NCI-H446 (cell line): ENCODE measurements around the gene MSANTD3.
A peak's percentile ranks its signal among the peaks of the same experiment; 100 is the strongest.

Source experiments
- DNase-seq, 2 experiments: peaks; one replicate each; lab custom pipeline; 2025; lab: John Stamatoyannopoulos, UW

MSANTD3 gene

DNA sequence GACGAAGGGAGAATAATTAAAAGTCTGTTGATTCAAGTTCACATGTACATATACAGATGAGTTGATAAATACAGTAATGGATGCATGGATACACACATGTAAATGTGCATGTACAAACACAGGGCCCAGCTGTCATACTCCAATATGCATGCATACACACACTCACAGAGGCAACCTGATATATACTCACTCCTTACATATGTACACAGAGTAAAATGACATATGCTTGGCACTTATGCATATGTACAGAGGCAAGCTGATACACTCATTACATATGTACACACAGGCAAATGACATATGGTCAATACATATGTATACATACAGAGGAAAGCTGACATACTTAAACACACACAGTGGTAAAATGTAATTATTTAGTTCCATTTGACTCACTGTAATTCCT, 38.8 kb downstream of the MSANTD3 start:
- DNase-seq: no peak

GRCh38 chr9:100466171-100466828, 39.4 kb downstream of the MSANTD3 start:
- no peak for DNase-seq

DNA sequence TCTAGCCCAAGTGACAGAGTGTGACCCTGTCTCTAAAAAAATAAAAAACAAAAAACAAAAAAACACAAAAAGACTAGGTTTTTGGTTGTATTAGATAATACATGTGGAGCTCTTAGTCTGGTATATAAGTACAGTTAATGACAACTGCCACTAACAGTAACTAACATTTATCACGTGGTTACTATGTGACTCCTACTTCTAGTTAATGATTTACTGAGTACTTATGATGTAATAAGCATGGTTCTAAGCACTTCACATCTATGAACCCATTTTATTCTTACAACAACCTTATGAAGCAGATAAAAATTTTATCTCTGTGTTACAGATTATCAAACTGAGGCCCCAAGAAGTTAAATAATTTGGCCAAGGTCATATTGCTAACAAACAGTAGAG, 39.9 kb downstream of the MSANTD3 start:
- DNase-seq: no peak

GRCh38 chr9:100468041-100468440, 41.1 kb downstream of the MSANTD3 start:
- DNase-seq: no peak

DNA sequence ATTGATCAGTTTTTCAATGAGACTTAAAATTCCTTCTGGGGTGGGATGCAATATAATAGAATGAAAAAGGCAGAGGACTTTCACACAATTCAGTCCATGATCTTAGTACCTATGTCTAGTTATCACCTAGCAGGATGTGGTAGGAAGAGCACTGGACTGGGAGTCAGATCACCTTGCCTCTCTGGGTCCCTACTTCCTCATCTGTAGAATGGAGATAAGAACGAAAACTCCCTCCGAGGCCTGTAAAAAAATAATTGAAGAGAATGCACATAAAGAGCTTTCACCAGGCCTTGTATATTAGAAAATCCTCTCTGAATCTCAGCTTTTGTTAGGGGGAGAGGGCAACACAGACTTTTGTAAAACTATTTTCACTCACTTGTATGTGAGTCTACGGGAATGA, 45.3 kb downstream of the MSANTD3 start:
- DNase-seq: no peak

DNA sequence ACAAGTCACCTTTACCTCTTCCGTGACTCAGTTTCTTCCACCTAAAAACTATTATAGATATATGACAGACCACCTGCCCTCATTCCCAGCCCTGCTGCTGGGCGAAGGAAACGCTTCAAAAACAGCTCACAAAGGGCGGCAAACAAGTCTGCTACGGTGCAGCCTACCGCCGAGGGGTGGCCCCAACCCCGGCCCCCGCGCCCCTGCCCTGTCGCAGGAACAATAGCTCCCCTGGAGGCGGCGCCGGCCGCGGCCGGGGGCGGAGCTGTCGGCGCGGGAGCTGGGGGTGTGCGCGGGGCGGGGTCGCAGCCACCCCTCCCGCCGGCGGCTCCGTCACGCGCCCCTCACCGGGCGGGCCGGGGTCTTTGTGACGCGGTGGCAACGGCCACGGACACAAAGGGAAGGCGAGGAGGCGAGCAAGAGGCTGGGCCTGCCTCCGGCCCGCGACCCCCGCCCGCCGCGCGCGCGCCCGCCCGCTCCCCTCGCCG, 45.9 kb downstream of the MSANTD3 start, which contains the start of gene TMEFF1:
TMEFF1 (plus strand) TSS at position 362 of the 488 bp plus-strand sequence. CDS start 396 bp downstream, outside the sequence.
- peak in 1 of 2 experiments; percentile 49 for DNase-seq

GRCh38 chr9:100473276-100474081, 46.5 kb downstream of the MSANTD3 start:
- no peak for DNase-seq

DNA sequence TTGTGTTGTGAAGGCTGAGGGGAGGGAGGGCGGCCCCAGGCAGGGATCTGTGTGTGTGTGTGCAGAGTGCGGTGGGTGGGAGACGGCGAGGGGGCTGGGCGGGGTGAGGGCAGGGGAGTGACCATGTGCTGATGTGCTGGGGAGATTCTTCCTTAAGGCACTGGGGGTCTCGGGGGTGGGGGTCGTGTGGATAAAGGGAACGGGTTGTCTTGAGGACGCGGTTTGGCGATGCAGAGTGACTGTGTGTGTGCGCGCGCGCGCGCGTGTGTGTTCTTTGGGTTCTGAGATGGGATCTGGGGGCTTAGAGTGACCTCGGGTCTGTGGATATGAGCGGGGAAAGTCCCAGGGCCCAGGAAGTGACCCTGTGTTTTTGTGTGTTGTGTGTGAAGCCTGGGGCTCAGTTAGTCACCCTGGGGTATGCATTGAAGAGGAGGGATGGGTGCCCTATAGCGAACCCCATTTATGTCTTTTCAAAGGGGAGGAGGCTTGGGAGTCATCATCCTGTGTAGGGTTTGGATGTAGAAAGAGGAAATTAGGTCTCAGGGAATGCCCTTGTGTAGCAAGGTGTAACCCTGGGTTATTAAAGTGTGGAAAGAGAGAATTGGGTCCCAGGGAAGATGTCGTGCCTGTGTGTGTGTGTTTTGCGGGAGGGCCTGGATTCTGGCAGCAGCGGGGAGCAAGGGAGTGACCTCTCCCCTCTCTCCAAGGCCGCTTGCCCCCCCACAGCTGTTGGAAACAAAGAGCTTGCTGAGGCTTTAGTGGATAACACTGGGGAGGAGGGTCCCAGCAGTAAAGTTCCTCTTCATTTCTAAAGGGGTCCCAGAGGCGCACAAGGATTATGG, 47.4 kb downstream of the MSANTD3 start:
- DNase-seq: no peak

GRCh38 chr9:100474924-100475276, 48.0 kb downstream of the MSANTD3 start:
- DNase-seq: no peak

DNA sequence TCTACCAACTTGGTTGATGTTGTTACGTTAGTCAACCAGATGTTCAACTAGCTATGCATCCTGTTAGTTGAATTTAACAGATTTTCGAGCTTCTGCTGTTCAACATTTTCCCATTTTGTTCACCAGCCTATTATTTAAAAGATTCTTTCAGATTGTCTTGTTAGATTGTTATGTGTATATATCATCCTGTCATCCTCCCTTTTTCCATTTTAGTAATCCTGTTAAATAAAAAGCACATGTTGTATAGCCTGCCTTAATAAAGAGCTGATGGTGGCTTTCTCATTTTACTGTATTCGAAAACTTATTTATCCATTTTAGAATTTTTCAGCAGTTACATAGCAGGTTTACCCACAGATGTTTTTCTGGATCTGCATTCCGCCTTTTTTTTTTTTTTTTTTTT, 50.3 kb downstream of the MSANTD3 start:
- DNase-seq: no peak

DNA sequence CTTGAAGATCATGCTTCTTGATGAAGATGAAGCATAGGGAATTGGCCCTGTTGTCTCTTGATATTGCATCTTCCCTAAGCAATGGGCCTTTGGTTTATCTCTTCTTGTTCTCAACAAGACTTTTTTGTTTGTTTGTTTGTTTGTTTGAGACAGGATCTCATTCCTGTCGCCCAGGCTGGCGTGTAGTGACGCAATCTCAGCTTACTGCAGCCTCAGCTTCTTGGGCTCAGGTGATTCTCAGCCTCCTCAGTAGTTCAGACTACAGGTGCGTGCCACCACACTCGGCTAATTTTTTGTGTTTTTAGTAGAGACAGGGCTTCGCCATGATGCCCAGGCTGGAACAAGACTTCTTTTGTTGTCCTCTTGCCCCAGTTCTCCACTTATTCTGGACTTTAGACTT, 51.2 kb downstream of the MSANTD3 start:
- no peak for DNase-seq

DNA sequence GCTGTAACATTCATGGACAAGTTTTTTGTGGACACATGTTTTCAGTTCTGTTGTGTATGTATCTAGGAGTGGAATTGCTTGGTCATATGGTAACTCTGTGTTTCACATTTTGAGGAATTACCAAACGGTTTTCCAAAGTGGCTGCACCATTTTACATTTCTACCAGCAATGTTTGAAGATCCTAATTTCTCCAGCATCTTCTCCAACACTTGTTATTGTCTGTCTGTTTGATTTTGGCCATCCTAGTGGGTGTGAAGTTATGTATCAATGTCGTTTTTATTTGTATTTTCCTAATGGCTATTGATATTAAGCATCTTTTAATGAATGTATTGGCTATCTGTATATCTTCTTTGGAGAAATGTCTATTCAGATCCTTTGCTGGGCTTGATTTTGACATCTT, 52.9 kb downstream of the MSANTD3 start:
- DNase-seq: no peak

DNA sequence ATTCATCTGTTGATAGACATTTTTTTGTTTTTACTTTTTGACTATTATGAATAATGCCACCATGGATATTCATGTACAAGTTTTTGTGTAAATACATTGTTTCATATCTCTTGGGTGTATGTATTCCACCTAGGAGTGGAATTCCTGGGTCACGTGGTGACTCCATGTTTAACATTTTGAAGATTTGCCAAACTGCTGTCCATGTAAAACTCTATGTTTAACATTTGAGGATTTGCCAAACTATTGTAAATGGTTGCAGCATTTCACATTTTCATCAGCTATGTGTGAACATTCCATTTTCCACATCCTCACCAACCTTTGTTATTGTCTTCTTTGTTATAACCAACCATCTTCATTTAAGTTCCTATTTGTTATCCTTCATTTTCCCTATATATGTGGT, 58.3 kb downstream of the MSANTD3 start:
- DNase-seq: no peak

- DNase-seq: no peak
These were observed 59.7 kb downstream of the MSANTD3 start for GRCh38 chr9:100486479-100487176.

GRCh38 chr9:100488177-100488576, 61.2 kb downstream of the MSANTD3 start:
- no peak for DNase-seq

GRCh38 chr9:100489836-100490235, 62.9 kb downstream of the MSANTD3 start:
- no peak for DNase-seq

DNA sequence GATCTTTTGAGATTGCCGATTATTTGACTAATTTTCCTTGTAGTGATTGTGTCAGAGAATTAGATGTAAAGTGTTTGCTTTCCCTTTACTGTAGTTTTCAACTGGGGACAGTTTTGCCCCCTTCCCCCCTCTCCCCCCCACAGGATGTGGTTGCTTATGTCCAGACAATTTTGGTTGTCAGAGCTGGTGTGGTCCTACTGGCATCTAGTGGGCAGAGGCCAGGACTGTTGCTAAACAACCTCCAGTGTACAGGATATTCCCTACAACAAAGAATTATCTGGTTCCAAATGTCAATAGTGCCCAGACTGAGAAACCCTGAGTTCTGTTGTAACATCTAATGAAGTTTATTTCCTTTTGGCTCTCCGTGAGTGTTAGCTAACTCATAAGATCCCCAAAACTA, 66.0 kb downstream of the MSANTD3 start:
- no peak for DNase-seq

GRCh38 chr9:100498592-100498991, 71.6 kb downstream of the MSANTD3 start:
- no peak for DNase-seq

DNA sequence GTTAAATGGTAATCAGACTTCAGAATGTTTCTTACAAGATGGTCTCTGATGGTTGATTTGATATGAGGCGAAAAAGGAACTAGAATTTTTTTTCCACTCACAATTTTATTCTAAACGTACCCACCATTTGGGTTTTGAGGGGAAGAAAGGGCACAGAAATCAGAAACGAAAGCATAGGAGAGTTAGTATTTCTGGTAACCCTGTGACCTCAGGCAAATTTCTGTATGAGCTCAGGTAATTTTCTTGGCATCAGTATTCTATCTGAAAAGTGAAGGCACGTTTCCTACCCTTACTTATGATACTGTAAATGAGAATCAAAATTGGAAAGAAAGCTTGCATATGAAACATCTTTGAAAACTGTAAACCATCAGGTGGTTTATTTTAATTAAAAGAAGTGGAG, 72.5 kb downstream of the MSANTD3 start:
- DNase-seq: no peak

GRCh38 chr9:100499866-100500265, 72.9 kb downstream of the MSANTD3 start:
- DNase-seq: no peak
